NCI-H1105 (cell line): ENCODE measurements around the gene CRACR2B.

Source experiments
- DNase-seq: peaks from one replicate; lab custom pipeline; 2025; lab: John Stamatoyannopoulos, UW

Gene CRACR2B

DNA sequence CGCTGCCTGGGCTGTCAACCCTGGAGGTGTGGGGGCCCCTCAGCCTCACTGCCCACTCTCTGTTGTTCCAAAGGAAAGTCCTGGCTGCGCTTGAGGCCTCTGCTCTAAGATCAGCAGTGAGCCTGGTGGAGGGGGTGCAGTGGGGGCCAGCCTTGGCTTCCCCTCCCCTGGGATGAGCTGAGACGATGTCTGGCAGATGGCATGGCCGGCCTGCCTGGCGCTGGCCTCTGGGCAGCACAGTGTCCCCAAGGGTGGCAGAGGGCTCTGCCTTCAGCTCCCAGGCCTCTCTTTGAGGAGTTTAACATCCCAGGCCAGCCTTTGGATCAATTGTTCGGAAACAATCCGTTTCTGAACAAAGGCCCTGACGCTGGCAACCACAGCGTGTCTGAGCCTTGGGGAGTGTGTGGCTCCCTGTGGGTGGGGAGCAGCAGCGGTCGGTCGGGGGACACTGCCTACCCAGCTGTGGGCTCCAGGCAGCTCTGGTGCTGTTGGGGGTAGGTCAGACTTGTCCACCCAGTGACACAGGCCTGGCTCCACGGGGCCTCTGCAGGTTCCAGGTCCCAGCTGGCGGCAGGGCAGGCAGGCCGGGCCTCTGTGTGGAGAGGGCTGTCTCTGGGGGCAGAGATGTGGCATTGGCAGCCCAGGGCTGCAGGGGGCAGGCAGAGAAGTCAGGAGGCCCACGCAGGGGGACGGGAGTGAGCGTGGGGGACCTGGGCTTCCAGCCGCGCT, 27.0 kb downstream of the CRACR2B start:
- no peak for DNase-seq

DNA sequence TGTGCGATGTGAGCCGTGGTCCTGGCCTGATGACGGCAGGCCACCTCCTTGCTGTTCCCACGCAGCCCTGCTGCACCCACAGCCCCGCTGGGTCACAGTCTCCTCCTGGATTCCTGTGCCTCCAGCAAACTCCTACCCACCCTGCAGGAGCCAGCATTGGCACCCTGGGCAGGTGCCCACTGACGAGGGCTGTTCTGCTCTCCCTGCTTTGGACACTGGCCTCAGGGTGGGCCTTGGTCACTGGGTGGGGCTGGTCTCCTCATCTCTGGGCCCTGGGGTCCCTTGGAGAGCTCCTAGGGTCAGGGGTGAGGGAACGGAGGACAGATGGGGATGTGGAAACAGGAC, 27.6 kb downstream of the CRACR2B start:
- DNase-seq, result no peak

DNA sequence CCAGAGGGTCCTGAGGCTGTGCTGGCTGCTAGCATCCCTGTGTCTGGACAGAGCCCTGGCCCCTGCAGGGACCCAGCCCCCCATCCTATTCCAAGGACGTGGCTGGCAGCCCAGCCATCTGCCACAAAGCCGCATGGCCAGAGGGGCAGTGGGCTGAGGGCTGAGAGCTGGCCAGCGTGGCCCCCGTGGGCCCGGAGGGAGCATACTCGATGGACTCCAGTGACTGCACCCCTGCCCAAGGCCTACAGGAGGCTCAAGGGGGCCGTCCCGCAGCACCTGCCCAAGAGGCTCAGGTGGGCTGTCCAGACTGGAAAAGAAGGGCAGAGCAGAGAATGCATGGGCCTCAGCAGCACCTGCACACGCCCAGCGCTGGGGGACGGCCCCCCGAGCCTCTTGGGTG, 28.1 kb downstream of the CRACR2B start:
- no peak for DNase-seq

DNA sequence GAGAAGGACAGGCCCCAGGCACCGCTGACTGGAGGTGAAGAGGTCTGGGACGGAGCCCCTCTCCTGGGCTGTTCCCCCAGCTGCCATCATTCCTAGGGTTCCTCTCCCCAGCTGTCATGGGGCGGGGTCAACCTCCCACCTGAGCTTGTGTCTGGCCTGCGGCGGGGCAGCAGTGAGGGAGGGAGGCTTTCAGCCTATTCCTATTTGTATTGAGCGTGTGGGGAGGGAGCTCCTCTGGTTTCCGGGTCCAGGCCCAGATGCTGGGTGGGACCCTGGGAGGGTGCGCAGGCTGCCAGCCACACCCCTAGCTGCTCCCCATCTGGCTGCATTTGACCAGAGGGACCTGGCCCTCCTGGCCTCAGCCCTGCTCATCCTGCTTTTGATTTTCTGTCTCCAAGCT, 28.7 kb downstream of the CRACR2B start:
- no peak for DNase-seq

DNA sequence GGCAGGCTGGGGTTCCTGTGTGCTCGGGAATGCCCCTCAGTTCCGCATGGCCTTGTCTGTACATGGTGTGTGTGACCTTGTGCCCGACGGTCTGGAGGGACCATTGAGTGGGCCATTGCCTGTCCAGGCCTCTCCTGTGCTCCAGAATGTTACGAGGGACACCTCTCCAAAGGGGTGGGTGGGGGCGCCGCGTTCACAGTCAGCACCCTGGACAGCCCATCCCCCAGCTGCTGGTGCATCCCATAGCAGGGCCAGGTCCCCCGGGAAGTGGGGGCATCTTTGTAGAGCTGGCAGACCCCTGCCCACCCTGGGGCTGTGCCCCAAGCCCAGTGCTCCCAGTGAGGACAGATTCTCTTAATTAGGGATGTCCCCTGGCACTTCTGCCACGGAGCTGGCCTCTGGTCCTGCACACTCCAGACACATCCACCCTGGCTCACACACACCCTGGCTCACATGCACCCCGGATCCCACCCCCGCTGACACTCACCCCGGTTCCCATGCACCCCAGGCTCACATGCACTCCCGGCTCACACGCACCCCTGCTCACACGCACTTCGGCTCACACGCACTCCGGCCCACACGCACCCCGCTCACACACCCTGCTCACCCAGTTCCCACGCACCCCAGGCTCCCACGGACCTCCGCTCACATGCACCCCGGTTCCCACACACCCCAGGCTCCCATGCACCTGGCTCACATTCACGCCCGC, 30.5 kb downstream of the CRACR2B start:
- no peak for DNase-seq

DNA sequence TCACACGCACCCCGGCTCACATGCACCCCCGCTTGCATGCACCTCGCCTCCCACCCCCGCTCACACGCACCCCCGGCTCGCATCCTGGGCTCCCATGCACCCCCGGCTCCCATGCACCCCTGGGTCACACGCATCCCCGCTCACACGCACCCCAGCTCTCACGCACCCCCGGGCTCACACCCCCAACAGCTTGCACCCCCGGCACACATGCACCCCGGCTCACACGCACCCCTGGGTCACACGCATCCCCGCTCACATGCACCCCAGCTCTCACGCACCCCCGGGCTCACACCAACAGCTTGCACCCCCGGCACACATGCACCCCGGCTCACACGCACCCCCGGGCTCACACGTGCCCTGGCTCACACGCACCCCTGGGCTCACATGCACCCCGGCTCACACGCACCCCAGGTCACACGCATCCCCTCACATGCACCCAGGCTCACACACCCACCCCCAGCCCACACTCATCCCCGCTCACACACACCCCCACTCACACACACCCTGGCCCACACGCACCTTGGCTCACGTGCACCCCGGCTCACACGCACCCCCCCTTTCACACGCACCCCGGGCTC, 31.1 kb downstream of the CRACR2B start:
- no peak for DNase-seq

DNA sequence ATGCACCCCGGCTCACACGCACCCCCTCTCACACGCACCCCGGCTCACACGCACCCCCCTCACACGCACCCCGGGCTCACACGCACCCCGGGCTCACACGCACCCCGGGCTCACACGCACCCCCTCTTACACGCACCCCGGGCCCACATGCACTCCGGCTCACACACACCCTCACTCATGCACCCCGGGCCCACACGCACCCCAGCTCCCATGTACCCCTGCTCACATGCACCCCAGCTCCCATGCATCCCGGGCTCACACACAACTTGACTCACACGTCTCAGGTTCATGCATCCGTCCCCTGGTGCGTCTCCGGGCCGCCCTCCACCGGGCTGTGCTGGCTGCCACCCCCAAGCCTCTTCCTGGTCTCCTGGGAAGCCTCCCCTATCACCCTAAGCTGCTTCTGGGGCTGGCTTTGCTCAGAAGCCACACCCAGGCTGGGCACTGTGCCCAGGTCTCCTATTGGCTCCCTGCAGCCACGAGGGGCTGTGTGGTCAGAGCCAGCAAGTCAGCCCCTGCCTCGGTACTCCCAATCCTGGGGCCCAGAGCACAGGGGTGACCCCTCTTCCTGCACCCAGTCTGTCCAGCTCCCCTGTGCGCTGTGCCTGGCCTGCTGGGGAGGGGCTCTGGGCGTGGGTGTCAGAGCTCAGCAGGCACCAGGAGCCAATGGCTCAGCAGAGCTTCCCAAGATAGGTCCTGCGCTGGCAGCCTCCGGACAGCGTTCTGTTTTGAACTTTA, 31.8 kb downstream of the CRACR2B start:
- DNase-seq, result peak; percentile 88

DNA sequence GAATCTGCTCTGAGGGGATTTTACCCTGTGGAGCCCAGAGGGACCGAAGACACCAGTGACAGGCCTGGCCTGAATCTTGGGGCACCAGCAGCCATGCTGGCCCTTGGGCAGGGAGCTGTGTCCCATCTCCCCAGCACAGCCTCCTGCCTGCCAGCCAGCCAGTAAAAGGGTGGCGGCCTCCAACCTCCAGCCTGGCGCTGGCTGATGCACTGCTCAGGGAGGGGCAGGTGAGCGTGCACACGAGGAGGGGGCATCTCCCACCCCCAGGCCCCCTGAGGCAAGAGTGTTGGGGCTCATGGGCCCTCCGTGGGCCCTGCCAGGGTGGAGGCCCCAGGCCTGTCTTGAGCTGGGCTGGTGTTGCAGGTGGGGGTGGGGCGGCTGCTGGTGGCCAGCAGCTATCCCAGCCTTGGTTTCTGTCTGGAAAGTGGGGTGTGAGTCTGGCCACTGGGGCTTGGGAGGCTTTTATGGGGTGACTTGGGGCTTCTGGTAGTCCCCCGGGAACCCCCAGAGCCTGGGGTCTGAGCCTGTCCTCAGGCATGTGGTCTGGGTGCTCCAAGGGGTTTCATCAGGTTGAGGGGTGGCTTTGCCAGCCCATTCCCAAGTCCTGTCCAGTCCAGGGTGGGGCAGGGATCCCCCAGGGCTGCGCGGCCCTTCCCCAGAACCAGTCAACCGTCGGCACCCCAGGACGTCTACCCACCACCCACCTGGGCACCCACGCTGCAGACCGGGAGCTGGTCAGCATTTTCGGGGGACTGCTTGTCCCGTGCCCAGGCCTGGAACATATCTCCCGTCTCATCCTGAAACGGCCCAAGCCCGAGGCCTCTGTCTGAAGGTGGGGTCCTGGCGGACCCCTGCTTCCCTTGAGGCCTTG, 32.8 kb downstream of the CRACR2B start:
- no peak for DNase-seq

DNA sequence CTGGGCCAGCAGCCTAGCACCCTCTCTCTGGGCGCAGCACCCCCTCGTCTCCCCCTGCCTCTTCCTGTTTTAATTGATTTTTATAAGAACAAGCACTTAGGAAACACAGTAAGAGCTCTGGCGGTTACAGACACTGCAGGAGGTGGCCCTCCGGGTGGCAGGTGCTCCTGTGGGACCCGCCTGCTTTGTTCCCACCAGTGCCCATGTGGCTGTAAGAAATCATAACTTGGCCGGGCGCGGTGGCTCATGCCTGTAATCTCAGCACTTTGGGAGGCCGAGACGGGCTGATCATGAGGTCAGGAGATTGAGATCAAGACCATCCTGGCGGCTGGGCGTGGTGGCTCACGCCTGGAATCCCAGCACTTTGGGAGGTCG, 33.4 kb downstream of the CRACR2B start:
- no peak for DNase-seq

DNA sequence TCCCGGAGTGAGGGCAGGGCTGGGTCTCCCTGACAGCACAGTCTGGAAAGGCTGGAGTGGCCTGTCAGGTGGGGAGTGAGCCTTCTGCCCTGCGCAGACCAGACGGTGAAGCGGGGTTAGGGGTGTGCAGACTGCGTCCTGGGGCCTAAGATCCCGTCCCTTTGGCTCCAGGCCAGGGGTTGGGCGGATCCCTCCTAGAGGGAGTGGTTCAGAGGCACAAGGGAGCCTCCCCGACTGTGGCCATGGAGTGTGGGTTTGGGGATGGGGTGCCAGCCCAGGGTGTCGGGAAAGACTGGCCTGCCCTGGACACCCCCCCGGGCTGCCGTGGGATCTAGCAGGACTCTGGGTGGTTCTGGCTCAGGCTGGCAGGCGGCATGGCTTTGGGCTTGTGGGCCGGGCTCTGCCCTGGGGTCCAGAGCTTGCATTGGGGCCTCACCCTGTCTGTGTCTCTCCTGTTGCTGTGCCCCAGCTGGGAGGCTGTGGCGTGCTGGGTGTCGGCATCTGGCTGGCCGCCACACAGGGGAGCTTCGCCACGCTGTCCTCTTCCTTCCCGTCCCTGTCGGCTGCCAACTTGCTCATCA, 34.5 kb downstream of the CRACR2B start:
- DNase-seq, result no peak

DNA sequence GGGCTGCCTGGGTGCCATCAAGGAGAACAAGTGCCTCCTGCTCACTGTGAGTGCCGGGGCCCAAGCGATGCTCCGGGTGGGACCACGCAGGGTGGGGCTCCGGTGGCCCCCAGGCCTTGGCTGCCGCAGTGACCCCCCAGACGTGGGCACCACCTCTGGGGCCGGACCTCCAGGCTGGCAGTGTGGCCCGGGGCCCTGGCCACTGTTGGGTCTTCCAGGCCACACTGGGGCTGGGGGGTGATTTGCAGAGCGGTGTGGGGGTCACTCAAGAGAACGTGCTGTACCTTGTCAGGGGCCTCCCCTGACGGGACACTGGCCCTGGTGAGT, 34.9 kb downstream of the CRACR2B start:
- DNase-seq, result no peak

DNA sequence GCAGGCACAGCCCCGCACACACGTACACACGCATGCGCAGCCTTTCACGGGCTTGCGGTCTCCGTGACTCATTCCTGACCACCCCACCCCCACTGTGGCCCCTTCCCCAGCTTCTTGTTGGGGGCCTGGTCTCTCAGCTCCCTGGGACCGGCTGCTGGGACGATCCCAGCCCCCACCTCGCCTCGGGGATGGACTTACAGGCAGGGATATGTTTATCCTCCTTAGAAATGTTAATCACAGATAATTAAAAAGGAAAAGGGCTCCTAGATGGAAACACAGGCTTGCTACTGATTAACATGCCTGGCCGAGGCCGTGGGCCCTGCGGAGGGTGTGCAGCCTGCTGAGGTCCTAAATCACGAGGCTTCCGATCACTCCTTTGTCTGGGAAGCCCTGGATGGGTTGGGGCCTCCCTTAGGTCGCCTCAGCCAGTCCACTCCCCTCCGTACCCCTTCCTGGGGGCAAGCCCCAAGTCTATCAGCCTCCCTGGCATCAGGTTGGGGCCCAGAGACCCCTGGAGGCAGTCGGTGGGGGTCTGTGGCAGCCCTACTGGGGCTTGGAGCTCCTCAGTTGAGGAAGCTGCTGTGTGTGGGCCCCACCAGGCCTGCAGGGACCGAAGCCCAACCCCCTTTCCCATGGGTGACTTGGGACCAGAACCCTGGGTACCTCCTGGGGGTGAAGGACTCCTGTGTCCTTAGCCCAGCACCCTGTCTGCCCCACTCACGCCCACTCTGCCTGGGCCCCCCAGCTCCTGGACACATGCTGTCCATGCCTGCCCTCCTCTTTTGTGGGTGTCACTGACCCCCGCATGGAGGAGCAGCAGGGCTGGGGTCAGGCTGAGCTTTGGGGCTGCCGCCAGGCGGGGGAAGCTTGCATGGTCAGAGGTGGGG, 35.5 kb downstream of the CRACR2B start:
- no peak for DNase-seq

DNA sequence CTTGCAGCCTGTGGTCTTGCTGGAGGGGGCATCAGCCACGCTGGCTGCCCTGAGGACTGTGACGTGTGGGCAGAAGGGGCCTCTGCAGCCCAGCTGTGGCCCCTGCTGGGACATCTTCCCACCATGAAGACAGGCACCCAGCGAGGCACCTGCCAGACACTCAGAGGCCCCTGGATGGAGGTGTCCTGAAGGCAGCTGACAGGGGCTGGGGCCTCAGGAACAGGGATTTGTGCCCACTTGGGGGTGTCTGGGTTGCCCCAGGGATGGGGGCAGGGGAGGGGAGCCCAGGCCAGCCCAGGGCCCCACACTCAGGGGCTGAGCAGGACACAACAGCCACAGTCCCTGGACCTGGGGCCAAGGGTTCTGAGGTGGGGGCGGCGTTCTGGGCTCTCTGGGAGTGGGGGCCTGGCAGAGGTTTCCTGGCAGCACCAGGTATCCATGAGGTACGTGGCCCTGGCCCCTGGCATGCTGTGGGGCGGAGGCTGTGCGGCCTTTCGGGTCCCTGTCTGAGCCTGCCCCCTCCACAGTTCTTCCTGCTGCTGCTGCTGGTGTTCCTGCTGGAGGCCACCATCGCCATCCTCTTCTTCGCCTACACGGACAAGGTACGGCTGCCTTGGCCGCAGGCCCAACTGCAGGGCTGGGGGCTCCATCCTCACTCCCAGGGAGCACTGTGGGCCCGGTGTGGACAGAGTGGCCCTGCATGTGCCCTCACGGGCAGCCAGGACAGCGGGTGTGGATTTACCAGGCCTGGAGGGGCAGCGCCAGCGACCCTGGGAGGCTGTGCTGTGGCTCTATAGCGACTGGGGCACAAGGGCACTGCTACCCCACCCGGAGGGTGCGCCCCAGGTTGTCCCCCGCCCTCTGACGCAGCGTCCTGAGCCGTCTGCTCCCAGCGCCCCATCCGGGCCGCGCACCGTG, 36.5 kb downstream of the CRACR2B start:
- no peak for DNase-seq

DNA sequence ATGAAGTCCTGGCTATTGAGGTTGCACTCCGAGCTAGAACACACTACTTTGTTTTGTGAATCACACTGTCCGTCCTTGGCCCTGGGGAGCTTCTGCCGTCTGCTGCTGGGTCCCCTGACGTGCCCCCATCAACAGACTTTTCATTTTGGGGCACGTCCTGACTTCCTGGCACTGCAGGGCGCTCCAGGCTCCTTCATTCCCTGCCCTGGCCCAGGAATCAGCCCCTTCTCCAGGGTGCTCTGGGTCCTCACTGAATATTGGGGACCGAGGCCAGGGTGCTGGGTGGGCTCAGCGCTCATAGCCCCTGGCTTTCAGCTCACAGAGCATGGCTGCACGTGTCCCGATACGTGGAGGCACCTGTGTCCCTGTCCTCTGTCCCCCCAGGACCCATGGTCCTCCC, 37.2 kb downstream of the CRACR2B start:
- DNase-seq, result no peak

DNA sequence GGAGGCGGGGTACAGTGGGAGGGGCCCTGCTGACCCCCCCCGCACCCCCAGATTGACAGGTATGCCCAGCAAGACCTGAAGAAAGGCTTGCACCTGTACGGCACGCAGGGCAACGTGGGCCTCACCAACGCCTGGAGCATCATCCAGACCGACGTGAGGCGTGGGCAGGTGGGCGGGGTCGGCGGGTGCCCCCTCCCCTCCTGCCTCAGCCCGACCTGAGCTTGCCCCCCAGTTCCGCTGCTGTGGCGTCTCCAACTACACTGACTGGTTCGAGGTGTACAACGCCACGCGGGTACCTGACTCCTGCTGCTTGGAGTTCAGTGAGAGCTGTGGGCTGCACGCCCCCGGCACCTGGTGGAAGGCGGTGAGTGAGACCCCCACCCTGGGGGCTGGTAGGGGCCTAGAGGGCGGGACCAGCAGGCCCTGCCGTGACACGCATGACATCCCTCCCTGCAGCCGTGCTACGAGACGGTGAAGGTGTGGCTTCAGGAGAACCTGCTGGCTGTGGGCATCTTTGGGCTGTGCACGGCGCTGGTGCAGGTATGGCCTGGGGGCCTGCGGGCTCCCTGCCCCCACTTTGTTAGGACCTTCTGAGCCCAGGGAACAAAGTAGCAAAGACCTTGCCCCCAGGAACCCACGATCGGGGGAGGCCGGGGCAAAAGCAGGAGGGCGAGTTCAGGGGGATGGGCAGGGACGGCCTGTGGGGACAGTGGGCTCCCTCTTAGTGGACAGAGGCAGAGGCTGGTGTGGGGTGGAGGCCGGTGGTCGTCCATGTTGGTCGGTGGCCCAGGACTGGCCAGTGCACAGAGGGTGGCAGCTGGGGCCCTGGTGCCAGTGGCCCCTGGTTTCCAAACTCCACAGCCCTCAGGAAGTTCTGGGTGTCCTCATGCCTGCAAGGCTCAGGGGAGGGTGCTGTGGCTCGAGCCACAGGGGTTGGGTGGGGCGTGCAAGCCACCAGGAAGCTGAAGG, 38.0 kb downstream of the CRACR2B start:
- DNase-seq, result no peak

DNA sequence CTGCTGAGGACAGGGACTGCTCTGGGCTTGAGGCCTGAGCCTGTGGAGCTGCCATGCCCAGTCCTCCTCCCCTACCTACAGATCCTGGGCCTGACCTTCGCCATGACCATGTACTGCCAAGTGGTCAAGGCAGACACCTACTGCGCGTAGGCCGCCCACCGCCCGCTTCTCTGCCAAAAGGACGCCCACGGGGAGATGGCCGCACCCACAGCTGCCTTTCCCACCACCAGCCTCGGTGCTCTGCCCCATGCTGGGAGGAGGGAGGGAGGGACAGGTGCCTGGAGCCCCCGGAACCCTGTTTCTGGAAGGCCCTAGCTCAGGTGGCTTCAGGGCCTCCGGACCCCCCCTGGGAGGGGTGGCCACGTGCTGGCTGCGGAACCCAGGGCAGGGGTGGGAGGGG, 38.8 kb downstream of the CRACR2B start:
- DNase-seq, result no peak

DNA sequence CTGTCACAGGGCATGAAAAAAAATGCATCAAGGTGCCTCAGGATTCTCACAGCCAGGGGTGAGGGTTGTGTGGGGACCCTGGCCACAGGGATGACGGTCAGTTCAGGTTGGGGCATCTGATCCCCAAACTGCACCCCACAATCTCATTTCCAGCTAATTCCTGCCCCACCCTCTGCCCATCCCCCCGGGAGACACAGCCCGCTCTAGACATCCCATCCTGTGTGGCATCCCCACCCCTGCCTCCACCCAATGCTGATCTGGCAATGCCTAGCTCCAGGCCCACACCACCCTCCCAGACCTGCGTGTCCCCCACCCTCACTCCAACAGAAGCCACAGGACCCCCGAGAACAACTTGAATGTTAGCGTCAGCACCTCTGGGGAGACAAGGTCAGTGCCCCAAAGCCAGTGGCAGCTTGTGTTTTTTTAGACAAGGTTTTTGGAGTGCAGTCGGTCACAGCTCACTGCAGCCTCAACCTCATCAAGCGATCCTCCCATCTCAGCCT, 40.2 kb downstream of the CRACR2B start:
- no peak for DNase-seq

DNA sequence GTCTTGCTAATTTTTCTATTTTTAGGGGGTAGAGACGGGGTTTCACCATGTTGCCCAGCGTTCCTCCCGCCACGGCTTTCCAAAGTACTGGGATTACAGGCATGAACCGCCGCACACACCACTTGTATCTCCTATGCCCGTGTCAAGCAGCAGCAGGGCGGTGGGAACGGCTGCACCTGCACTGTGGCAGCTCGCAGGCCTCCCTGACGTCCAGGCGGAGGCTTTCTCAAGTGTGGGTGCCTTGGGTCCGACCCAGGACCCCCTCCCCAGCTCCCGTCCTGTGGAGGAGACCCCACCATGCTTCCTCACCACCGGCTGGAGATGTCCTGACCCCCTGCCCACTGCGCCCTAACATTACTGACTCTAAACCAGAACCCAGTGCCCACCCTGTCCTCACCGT, 40.7 kb downstream of the CRACR2B start:
- DNase-seq, result no peak
